Middle frontal gyrus (tissue), 1 donor: ENCODE measurements around the gene MAST4.

Experiments used
- DNase-seq: peaks from one replicate; pipeline ENCODE4 v3.0.0-alpha.2; 2015; ENCODE audit warnings: low spot score; ENCODE audit errors: extremely low spot score

Gene MAST4

GRCh38 chr5:67011422-67011821 lies 415.2 kb downstream of the MAST4 start:
- no peak for DNase-seq

GRCh38 chr5:67012171-67012570 lies 416.0 kb downstream of the MAST4 start:
- DNase-seq, result no peak

GRCh38 chr5:67013719-67014118 lies 417.5 kb downstream of the MAST4 start:
- no peak for DNase-seq

GRCh38 chr5:67014191-67014590 lies 418.0 kb downstream of the MAST4 start:
- DNase-seq, result no peak

GRCh38 chr5:67014957-67015400 lies 418.8 kb downstream of the MAST4 start:
- no peak for DNase-seq

GRCh38 chr5:67015541-67016191 lies 419.5 kb downstream of the MAST4 start:
- no peak for DNase-seq

GRCh38 chr5:67019065-67019845 lies 423.1 kb downstream of the MAST4 start:
- no peak for DNase-seq

GRCh38 chr5:67020096-67020615 lies 424.0 kb downstream of the MAST4 start:
- DNase-seq, result no peak

GRCh38 chr5:67021031-67021430 lies 424.8 kb downstream of the MAST4 start:
- no peak for DNase-seq

- DNase-seq, result no peak
These were observed 425.3 kb downstream of the MAST4 start for GRCh38 chr5:67021521-67021920.

- DNase-seq, result no peak
These were observed 425.8 kb downstream of the MAST4 start for GRCh38 chr5:67021962-67022361.

- DNase-seq, result no peak
These were observed 429.3 kb downstream of the MAST4 start for GRCh38 chr5:67025457-67025856.

- no peak for DNase-seq
These were observed 430.1 kb downstream of the MAST4 start for GRCh38 chr5:67026278-67026677.

- no peak for DNase-seq
These were observed 431.0 kb downstream of the MAST4 start for GRCh38 chr5:67027171-67027570.

GRCh38 chr5:67028371-67028770 lies 432.2 kb downstream of the MAST4 start:
- DNase-seq, result no peak

GRCh38 chr5:67028941-67029340 lies 432.7 kb downstream of the MAST4 start:
- no peak for DNase-seq

- no peak for DNase-seq
These were observed 433.3 kb downstream of the MAST4 start for GRCh38 chr5:67029481-67029880.

- no peak for DNase-seq
These were observed 434.3 kb downstream of the MAST4 start for GRCh38 chr5:67030289-67031056.

- no peak for DNase-seq
These were observed 434.9 kb downstream of the MAST4 start for GRCh38 chr5:67031057-67031443.

- no peak for DNase-seq
These were observed 435.5 kb downstream of the MAST4 start for GRCh38 chr5:67031692-67032091.

GRCh38 chr5:67032921-67033664 lies 436.9 kb downstream of the MAST4 start:
- DNase-seq, result no peak
